ENCODE measurements around the gene VTI1A.

GRCh38 chr10:112732277-112732921 is 285.4 kb downstream of the VTI1A start:
- TF ChIP-seq POLR2A (IDR thresholded peaks at IDR 0.05) (no peak), CTCF (IDR thresholded peaks at IDR 0.05) (no peak)

Data from breast epithelium (tissue), 3 donors.